KOPT-K1 (cell line): ENCODE data around the gene RNF220.

Source experiments
- H3K27ac ChIP-seq: fragments of 200-600 bp; sonication (generic); 2 replicates; pipeline ENCODE4 v1.5.1; 2016; ENCODE audit warnings: antibody characterized with exemption, mild to moderate bottlenecking, low read depth, low read length; ENCODE audit not compliant: poor library complexity, severe bottlenecking
- H3K36me3 ChIP-seq: fragments of 200-600 bp; sonication (generic); 2 replicates; pipeline ENCODE4 v1.5.1; 2017; ENCODE audit warnings: antibody characterized with exemption, mild to moderate bottlenecking, low read length, moderate library complexity; ENCODE audit not compliant: insufficient read depth
- H3K9me3 ChIP-seq: fragments of 200-600 bp; sonication (generic); 2 replicates; pipeline ENCODE4 v1.5.1; 2017; ENCODE audit warnings: antibody characterized with exemption, low read length, mild to moderate bottlenecking; ENCODE audit not compliant: insufficient read depth, poor library complexity, severe bottlenecking

RNF220 gene

DNA sequence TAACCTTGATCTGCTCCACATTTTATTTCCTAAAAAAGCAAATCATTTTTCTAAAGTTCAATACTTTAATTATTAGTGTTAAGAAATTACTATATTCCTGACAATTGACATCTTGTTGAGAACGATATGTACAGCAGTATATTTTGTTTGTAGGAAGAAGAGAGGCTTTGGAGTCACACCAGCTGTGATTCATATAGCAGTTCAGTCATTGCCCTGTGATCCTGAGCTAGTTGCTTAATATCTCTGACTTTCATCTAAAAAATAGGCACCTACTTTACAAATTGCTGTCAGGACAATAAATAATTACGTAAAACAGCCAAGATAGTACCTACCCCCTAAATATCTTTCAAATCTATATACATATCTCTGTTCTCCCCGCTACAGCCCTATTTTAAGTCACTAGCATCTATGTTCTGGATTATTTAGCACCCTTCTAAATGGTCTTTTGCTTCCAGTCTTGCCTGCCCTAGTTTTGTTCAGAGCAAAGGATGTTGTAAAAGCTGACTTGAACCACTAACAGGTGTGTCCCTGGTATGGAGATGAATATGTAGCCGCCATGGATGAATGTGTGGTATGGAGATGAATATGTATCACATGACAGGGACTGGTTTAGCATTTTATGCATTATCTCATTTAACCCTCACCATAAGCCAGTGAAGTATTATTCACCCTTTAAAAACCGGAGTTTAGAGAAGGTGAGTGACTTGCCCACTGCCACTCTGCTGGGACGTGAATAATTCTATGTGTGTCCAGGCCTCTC lies 42.2 kb downstream of the RNF220 start:
- Histone ChIP-seq H3K27ac (no peak overlapping the region), H3K9me3 (no peaks in the 10 kb centered on the region), H3K36me3 (no peaks in the 10 kb centered on the region)

DNA sequence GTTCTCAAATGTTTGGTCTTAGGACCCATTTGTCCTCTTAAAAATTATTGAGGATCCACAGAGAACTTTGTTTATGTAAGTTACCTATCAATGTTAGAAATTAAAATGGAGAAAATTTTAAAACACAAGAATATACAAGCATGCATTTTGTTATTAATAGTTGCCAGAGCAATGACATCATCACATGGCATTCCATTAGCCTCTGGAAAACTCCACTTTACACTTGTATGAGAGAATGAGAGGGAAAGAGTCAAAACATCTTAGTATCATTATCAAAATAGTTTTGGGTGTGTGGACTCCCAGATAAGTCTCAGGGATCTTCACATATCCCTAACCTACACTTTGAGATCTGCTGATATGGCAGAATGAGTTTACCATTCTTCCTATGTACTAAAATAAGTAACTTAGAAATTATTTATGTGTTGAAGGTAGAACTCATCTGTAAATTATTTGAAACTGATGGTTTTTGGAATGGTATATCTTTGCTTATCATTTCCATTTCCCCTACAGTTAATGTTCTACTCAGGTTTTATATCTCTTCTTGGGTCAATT lies 48.8 kb downstream of the RNF220 start:
- H3K9me3 ChIP-seq = peaks cover 19% of the 10 kb centered on the region
- no peak overlapping the region for H3K27ac ChIP-seq
- H3K36me3 ChIP-seq = no peaks in the 10 kb centered on the region

DNA sequence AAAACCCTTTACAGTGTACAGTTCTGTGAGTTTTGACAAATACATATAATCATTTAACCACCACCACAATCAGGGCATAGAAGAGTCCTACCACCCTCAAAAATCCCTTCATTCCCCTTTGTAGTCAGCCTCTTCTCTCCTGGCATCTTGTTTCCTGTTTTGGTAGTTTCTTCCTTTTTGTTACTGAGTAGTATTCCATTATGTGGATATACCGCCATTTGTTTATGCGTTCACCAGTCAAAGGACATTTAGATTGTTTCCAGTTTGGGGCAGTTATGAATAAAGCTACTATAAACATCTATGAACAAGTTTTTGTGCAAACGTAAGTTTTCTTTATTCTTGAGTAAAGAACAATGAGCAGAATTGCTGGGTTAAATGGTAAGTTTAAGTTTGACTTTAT lies 49.6 kb downstream of the RNF220 start:
- Histone ChIP-seq H3K9me3 (peaks cover 19% of the 10 kb centered on the region), H3K36me3 (no peaks in the 10 kb centered on the region), H3K27ac (no peak overlapping the region)

DNA sequence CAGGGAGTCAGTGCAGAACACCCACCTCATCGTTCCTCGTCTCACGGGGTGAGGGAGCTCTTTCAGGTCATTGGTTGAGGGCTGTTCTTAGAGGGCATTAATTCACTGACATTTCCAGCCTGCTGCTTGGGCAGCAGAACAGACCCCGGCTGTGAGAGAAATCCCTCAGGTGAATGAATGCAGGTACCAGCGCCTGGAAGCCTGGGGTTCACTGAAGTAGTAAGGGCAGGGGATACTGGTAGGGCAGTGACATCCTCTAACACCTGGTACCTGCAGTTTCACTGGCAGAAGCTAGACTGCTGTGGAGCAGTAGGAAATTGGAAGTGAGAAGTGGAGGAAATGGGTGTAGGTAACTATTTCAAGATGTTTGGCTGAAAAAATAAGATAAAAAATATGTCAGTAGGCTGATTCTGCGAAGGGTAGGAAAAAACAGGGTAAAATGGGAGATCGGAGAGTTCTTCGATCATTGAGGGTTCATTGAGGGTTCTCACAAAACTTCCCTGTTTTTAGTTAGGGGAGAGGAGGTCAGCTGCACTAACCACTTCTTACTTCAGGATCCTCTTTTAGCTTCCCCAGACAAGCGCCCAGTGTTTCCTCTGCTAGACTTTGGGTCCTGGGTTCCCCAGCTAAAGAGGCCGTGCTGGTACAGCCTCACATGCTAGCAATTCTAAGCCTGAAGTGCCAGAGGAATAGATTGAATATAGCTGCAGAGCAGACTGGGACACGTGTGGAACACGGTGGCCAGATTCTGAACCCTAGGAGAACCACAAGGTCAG lies 55.2 kb downstream of the RNF220 start:
- no peak overlapping the region for H3K27ac ChIP-seq
- no peaks in the 10 kb centered on the region for H3K36me3 ChIP-seq
- peaks cover 15% of the 10 kb centered on the region for H3K9me3 ChIP-seq

DNA sequence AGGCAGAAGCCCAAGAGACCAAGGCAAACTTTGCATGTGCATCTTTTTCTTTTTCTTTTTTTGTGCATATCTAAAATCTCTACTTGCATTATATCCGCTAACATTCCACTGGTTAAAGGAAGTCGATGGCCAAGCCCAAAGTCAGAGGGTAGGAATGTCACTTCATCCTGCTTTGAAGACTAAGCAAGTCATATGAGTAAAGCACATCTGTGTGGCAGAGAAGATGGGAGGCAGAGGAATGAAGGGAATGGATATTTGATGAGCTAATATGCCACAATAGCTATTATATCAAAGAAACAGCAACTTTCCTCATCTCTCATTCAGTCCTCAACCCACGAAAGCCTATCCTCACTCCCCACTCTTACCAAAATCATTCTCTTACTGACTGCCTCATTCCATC lies 59.3 kb downstream of the RNF220 start:
- H3K27ac ChIP-seq = no peak overlapping the region
- H3K36me3 ChIP-seq = no peaks in the 10 kb centered on the region
- H3K9me3 ChIP-seq = peaks cover 7% of the 10 kb centered on the region

DNA sequence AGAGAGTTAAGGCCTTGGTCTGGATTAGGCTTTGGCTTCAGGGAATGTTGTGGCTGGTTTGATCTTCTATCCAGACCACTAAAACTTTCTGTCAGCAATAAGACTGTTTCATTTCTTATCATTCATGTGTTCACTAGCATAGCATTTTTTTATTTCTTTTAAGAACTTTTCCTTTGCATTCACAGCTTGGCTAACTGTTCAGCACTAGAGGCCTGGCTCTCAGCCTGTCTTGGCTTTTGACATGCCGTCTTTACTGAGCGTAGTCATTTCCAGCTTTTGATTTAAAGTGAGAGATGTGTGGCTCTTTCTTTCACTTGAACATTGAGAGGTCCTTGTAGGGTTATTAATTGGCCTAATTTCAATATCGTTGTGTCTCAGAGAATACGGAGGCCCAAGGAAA lies 62.5 kb downstream of the RNF220 start:
- Histone ChIP-seq H3K27ac (no peak overlapping the region), H3K9me3 (peaks cover 14% of the 10 kb centered on the region), H3K36me3 (no peaks in the 10 kb centered on the region)

DNA sequence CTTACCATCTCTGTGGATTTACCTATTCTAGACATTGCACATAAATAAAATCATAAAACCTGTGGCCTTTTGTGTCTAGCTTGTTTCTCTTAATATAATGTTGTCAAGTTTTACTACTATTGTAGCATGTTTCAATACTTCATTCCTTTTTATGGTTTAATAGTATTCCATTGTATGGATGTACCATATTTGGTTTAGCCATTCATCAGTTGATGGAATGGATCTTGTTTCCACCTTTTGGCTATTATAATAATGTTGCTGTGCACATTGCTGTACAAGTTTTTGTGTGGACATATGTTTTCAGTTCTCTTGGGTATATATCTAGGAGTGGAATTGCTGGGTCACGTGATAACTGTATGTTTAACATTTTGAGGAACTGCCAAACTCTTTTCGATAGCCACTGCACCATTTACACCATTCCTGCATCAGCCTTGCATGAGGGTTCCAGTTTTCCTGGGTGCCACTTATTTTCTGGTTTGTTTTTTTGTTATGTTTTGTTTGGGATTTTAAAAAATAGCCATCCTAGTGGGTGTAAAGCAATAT lies 66.9 kb downstream of the RNF220 start:
- no peaks in the 10 kb centered on the region for H3K36me3 ChIP-seq
- peaks cover 6% of the 10 kb centered on the region for H3K9me3 ChIP-seq
- H3K27ac ChIP-seq = no peak overlapping the region

DNA sequence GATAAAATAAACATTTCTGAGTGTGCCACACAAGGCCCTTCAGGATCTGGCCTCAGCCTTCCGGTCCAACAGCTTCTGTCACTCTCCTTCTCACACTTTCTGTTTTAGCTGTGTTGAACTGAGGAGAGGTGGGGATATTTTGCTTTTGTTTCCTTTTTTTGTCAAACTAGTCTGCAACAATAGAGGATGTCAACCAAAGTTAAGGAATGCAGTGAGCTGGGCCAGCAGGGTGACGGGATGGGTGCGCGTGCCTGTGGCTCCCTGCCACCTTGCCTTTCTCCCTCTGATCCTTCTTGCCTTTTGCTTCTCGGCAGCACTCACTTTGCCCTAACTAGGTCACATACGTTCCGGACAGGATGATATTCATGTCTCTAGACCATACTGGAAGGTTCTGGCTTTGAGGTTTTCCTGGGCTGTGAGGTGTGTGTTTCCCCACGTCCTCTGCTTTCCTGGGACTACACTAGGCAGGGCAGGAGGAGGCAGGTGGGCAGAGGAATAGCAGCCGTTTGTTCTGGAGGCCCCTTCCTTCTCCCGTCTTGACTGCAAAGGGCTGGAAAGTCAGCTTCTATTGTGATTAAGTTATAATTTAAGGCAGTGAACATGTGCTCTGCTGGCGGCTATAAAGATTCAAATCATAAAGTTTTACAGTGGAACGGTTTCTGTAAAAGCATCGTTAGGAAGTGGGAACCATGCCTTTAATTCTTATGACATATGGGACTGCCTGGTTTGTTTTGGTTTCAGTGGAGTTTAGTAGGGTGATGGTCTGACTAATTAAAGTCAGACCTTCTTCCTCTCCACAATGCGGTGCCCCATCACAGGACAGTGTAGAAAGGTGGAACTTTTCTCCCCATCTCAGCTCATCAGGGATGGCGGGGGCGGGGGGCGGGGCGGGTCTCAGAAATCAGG lies 67.8 kb downstream of the RNF220 start:
- Histone ChIP-seq H3K9me3 (peaks cover 6% of the 10 kb centered on the region), H3K36me3 (no peaks in the 10 kb centered on the region), H3K27ac (no peak overlapping the region)

DNA sequence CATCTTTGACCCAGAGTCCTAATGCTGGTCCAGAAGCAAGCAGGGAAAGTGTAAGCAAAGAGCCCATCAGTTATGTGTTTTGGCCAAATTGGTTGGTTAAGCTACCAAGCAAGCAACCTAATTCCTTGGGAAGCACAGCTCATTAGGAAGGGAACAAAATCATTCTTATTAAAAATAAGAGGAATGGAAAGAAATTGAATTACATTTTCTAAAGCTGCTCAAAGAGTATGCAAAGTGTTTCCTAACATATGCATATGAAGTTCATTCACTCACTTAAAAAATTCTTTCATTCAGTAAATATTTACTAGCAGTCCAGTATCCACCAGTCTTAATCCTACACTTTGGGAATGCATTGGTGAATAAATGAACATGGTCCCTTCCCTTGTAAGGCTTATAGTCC lies 71.8 kb downstream of the RNF220 start:
- Histone ChIP-seq H3K9me3 (peaks cover 4% of the 10 kb centered on the region), H3K36me3 (no peaks in the 10 kb centered on the region), H3K27ac (no peak overlapping the region)

DNA sequence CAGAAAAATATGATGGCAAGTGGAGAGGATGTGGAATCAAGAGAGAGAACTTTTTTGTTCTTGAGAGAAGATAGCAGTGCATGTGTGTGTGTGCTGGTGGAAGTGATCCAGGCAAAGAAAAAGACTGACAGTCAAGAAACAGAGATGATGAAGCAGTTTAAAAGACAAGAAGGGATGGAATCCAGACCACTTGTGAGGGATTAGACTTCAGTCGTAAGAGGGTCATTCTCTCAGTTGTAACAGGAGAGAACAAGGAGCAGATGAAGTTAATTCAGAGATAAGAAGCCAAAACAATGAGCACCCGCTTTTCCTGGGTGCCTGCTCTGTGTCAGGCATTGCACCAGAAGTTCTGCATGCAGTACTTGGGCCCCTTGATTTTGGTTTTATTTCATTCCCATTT lies 76.6 kb downstream of the RNF220 start:
- H3K27ac ChIP-seq = no peak overlapping the region
- H3K9me3 ChIP-seq = no peaks in the 10 kb centered on the region
- H3K36me3 ChIP-seq = no peaks in the 10 kb centered on the region

DNA sequence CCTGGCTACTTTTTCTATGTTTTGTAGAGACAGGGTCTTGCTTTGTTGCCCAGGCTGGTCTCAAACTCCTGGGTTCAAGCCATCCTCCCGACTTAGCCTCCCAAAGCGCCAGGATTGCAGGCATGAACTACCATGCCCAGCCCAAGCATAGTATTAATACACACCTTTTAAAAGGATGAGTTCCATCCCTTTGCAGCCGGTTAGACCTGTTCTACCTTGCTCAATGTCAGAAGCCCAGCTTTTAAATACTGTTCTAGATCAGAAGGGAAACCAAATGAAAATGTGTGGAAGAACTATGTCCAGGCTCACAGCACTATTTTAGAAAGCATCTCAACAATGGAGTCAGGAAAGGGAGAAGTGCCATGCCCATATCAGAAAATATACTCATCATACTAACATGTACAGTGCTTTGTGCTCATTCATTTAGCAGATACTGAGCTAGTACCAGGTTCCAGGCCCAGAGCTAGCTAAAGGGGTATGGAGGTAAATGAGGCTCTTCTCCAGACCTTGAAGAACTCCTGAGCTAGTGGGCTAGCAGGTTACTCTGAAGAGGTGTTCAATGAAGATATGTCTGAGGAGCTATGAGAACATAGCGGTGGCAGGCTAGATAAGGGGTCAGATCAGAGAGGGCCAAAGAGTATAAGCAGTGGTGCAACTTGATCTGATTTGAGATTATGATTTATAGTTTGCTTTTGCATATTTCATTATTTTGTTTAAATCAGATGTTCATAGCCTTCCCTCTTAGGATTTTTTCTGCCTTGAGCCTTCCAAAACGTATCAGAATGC lies 78.2 kb downstream of the RNF220 start:
- Histone ChIP-seq H3K9me3 (no peaks in the 10 kb centered on the region), H3K36me3 (no peaks in the 10 kb centered on the region), H3K27ac (no peak overlapping the region)

DNA sequence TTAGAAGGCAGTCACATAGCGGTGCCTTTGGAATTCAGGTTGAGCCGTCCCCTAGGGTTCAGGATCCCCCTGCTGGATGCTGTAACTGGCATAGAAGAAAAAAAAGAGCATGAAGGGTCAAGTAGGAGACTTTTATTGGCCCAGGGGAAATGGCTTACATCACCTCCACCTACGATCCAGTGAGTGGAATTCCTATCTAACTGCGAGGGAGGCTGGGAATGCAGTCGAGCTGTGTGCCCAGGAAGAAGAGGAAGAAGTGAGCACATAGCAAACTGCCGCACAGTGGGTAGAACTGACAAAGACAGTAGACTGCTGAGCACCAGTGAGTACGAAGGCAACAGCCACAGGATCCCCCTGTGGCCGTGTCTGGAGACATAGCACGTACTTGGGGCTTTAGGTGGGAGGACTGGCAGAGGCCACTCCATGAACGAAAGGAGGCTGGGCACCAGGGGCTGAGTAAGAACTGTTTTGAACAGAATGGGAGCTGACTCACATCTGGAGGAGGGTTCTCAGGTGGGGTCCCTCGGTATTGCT lies 79.2 kb downstream of the RNF220 start:
- Histone ChIP-seq H3K36me3 (no peaks in the 10 kb centered on the region), H3K27ac (no peak overlapping the region), H3K9me3 (no peaks in the 10 kb centered on the region)

DNA sequence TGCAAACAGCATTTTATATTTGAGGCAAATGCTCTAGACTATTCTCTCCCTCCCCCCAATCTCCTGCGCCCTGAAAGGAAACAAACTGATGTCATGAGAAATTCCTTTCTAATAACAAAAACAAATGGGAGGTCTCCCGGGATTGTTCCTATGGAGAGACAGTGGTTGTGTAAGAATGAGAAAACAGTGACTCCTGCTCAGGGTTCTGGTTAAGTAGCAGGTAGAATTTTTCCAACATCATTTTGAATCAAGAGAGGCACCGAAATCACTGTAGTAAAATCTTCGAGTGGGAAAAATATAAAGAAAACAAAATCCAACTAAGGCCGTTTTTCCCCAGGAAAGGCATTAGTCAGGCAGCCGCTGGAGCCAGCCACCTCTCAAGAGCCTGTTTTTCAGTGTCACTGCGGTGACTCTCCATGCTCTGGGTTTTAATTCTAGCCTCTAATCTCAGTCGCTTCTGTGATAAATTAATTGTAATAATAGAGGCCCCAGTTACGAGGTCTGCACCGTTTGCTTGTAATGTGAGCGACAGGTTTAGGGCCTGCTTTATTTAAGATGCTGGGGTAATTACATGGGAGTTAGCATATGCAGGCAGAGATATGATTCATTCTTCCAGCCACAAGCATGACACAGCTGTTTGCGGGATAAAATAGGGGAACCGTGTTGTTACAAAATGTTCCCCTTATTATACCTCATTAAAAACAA lies 80.3 kb downstream of the RNF220 start:
- Histone ChIP-seq H3K9me3 (peaks cover 3% of the 10 kb centered on the region), H3K36me3 (no peaks in the 10 kb centered on the region), H3K27ac (no peak overlapping the region)
